ENCODE measurements around the gene KCTD2. TPM values are rescaled to one million over a fixed set of nuclear protein-coding genes. Genes with fewer than 3 reads are reported as not detected.

The KCTD2 gene
- total and polyA plus RNA-seq, 9 of the 15 experiments (the other 6 are each of a cell fraction or from before 2014, with no cell fraction given): 1.7 to 32.9 (median 15.8) TPM

GRCh38 chr17:75109407-75110233 is 62.6 kb downstream of the KCTD2 start, which contains the start of gene ARMC7 (continued):
- TF ChIP-seq ZBTB11 (CRISPR knock-in tag; IDR thresholded peaks at IDR 0.05) (peak; percentile 86 to 96 (median 86); a peak in 5 of 6 replicates), JUN (IDR thresholded peaks at IDR 0.05; ENCODE audit: borderline replicate concordance, low read depth, low read length) (peak; percentile 42; the same call in 1 of the 2 replicates), JUN (CRISPR knock-in tag; IDR thresholded peaks at IDR 0.05; ENCODE audit: borderline replicate concordance) (no peak), ZNF584 (CRISPR knock-in tag; IDR thresholded peaks at IDR 0.05; ENCODE audit: low read depth) (no peak), ELF2 (CRISPR knock-in tag; IDR thresholded peaks at IDR 0.05) (0 out of 2 replicates have a peak, but pooled peaks have one; percentile 61), ZNF766 (CRISPR knock-in tag; conservative IDR thresholded peaks at IDR 0.05) (0 out of 2 replicates have a peak, but pooled peaks have one; percentile 17), MAZ (CRISPR knock-in tag; conservative IDR thresholded peaks at IDR 0.05 in 1 of 2, IDR thresholded peaks at IDR 0.05 in 1 of 2) (peak; percentile 76 to 90), CEBPG (CRISPR knock-in tag; IDR thresholded peaks at IDR 0.05) (no peak), CEBPG (tag; conservative IDR thresholded peaks at IDR 0.05 in 1 of 2, IDR thresholded peaks at IDR 0.05 in 1 of 2) (no peak), ZBTB40 (IDR thresholded peaks at IDR 0.05) (peak; percentile 85), ZBTB40 (CRISPR knock-in tag; IDR thresholded peaks at IDR 0.05) (no peak), FOXK1 (CRISPR knock-in tag; IDR thresholded peaks at IDR 0.05; ENCODE audit: borderline replicate concordance) (peak; percentile 64; the same call in 1 of the 2 replicates), E2F3 (CRISPR knock-in tag; IDR thresholded peaks at IDR 0.05) (no peak)
